Panc1 (cell line): Measurements from ENCODE around the gene AP3D1.

ENCODE experiments used
- CTCF ChIP-seq: fragments of 450-650 bp; IDR thresholded peaks from 2 replicates; pipeline ENCODE4 v1.5.1; 2017; ENCODE audit warnings: mild to moderate bottlenecking
- POLR2AphosphoS5 ChIP-seq: IDR thresholded peaks from 2 replicates; pipeline ENCODE4 v1.6.1; 2012; ENCODE audit warnings: mild to moderate bottlenecking, low read depth, low read length, moderate library complexity
- REST ChIP-seq, 2 experiments: IDR thresholded peaks; 2 replicates each; pipeline ENCODE4 v1.6.1; 2011 to 2012; ENCODE audit warnings: low read depth in 2 of 2, control low read depth in 1 of 2, low read length in 1 of 2, mild to moderate bottlenecking in 1 of 2, moderate library complexity in 1 of 2; ENCODE audit not compliant: insufficient read depth in 1 of 2
- SIN3A ChIP-seq: IDR thresholded peaks from 2 replicates; pipeline ENCODE4 v1.6.1; 2012; ENCODE audit warnings: low read depth, mild to moderate bottlenecking, low read length, moderate library complexity, borderline replicate concordance; ENCODE audit not compliant: insufficient read depth

GRCh38 chr19:2199861-2200623, 48.7 kb upstream of the AP3D1 start:
- TF ChIP-seq CTCF (no peak), REST (IDR thresholded peaks at IDR 0.05; ENCODE audit: insufficient read depth in 1 of 2, low read depth in 2 of 2, low read length in 1 of 2) (no peak), POLR2AphosphoS5 (no peak), SIN3A (no peak)
